Activated T-helper 1 cell treated with anti-CD3 and anti-CD28 coated beads, Interleukin-2, amount 50 U/mL, for 16 hours (primary cell): ENCODE results near the gene POLR2A.
"Not testable (repeated sequence)": the region's sequence is repeated elsewhere in the genome, so short reads cannot be mapped to it uniquely, and the experiment has no call there.

Experiments
- DNase-seq, 2 donors: peaks; one replicate each; pipeline ENCODE4 v3.0.0-alpha.2; 2020; ENCODE audit warnings: low read depth in 1 of 2, low spot score in 1 of 2

POLR2A gene

DNA sequence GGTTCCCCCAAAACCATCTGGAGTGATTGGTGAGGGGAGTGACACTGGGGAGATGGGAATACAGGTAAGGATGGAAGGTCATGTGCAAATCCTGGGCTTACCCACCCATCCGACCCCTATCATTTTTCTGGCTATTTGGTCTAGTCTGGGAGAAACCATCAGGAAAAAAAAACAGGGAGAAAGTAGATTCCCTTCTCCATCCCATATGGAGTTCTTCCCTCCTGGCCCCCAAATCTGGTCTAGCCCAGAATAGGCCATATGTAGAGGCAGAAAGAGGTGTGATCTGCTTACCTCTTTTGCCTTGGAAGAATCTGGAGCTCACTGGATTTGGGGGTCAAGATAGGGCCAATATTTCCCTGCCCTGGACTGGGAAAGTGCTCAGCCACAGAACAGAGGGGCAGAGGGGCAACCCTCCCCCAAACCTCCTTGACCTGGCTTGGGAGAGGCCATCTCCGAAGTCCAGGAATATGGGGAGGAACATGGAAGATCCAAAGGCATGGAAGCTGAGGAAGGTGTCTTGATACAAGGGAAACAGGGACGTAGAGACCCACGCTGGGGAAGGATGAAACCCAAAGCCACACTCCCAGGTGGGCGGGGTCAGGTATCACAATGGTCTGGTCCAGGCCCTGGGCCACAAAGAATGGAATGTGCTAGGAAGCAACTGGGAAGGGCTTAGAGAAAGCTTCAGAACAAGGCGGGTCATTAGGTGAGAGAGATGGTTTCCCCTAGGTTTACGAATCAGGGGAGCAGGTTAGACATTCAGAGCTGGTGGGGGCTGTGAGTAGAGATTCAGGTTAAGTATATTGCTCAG lies 23.1 kb upstream of the POLR2A start:
- DNase-seq = no peak

DNA sequence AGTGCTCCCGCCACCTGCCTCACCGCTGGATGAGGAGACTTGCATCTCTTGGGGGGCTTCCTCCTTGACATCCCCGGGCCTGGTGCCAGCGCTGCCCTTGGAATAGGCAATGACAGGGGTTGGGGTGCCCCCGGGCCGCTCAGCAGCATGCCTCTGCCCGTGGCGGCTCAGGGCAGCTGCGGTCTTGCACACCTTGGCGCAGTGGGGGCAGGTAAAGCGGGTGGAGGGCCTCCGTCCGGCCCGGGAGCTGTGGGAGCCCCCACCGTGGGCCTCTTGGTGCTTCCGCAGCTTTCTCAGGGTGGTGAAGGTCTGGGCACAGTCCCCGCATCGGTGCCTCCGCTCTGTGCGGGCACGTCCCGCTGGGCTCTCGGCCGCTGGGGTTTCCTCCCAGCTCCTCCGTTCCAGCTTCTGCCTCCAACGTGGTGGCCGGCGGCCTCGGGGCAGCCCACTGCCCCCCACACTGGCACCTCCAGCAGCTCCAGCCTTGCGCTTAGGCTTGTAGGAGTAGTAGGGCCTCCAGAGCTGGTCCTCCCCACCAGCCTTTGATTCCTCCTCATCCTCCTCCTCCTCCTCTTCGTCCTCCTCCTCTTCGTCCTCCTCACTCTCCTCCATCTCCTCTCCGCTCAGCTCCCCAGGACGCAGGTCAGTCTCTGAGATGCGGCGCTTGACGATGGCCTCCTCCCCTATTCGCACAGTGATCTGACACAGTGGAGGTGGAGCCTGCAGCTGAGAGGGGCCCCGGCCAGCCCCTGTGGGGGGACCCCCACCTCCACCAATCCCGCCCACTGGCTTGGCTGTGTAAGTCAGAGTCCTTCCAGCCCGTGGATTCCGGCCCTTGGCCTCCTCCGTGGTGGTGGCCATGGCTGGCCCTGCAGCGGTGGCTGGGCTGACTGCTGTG lies 21.4 kb upstream of the POLR2A start:
- DNase-seq = no peak

DNA sequence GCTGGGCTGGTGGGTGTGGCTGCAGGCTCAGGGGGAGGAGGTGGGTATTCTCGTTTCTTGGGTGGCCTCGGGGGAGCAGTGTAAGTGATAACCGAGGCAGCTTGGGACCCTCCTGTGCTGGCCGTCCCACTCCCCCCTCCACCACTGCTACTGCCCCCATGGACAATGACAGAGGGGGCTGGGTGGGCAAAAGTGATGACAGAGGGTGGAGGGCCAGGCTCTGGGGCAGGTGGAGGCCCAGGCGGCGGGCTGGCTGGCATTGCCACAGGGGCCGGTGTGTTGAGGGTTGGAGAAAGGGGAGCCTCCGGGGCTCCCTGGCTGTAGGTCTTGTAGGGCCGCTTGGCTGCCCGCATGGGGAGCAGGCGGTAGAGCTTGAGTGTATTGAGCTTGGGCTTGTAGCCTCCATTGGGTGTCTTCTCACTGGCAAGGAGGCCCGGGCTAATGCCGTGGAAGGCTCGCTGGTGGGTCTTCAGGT lies 20.8 kb upstream of the POLR2A start:
- DNase-seq = no peak

DNA sequence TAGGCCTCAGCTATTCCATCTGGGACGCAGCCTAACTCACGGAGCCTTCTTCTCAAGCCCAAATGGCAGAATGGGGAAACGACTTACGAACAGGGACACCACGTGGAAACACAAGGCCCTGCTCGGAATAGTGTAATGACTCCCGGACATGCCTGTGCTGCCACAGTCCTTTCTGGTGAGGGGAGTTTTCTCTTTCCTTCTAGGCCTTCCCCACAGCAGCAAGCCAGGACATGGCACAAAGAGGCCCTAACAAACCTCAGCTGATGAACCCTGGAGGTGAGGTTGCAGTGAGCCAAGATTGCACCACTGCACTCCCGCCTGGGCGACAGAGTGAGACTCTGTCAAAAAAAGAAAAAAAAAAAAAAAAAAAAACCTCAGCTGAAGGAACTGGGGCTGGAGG lies 20.1 kb upstream of the POLR2A start:
- no peak for DNase-seq

DNA sequence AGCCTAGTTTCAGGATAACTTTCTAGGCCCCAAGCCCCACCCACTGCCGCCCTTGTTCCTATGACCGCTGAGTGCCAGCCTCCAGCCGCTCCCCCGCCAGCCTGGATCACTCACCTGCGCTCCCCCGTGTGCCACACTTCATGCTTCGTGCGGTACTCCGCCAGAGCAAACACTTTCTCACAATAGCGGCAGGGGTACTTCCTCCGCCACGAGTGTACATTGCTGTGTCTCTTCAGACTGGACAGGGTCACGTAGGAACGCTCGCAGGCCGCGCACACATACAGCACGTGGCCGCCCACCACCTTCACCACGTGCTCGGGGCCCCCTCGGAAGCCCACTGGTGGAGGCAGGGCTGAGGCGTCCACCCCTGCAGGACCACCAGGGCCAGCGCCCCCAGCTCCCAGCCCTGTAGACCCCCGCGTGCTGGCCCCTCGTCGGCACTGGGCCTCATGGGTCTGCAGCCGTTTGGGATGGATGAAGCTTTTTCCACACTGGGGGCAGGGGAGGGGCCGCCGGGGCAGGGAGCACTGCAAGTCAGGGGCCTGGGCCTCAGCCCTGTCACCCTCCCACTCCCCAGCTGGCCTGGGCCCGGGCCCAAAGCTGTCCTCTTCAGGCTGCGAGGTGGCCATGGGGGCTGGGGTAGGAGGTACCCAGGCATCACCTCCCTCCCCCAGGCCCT lies 18.4 kb upstream of the POLR2A start:
- DNase-seq = no peak

DNA sequence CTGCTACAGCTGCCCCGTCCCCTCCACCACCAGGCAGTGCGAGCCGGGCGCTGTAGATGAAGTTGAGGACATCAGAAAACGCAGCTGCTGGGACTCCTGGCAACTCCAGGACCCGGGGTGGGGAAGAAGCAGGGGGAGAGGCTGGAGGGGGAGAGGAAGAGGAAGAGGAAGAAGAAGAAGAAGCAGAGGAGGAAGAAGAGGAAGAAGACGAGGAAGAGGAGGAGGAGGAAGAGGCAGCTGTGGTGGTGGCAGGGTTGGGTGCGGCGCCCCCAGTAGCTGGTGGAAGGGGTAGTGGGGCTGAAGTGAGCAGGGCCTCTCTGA lies 17.9 kb upstream of the POLR2A start:
- no peak for DNase-seq

DNA sequence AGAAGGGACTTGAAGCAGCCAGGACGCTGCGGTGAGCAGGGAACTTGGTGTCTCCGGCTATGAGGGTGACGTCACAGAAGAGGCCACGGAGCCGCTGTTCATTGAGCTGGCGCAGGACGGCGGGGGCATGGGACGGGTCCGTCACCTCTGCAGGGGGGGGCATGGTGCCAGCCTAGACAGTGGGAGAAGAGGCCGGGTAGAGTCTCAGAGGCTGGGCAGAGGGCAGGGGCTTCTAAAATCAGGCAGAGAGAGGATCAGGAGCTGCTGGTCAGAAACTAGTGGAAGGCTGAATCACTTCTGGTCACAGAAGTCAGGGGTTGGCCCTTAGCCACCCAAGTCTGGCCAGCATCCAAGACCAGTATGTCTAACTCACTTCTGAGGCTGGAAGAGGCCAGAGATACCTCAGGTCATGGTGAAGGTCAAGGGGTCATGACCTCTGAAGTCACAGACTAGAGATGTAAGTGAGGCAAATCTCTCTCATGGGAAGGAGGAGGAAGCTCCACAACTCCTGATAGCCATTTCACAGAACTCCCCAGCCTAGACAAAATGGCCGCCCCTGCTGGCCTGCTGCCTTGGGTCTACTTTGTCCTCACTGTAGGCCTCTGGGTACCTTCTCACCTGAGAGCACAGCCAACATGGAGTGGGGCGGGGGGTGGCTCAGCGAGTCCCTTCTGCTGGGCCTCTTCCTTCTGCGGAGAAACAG lies 17.4 kb upstream of the POLR2A start:
- DNase-seq = no peak

DNA sequence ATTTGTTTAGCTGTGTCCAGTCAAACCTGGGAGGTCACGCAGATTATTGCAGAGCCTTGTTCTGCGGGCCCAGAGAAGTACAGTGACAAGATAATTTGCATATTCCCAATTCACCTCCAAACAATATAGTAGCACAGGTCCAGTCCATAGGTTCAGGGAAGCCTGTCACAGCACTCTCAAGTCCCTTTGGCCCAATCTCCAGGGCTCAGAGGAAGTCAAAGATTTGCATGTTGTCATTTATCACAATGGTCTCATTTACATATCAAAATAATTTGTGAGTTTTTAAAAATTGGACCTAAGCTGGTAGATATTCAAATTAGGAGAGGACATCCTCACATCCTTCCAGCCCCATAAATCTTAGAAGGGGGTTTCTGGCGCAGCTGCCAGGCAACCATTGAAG lies 16.7 kb upstream of the POLR2A start:
- no peak for DNase-seq

DNA sequence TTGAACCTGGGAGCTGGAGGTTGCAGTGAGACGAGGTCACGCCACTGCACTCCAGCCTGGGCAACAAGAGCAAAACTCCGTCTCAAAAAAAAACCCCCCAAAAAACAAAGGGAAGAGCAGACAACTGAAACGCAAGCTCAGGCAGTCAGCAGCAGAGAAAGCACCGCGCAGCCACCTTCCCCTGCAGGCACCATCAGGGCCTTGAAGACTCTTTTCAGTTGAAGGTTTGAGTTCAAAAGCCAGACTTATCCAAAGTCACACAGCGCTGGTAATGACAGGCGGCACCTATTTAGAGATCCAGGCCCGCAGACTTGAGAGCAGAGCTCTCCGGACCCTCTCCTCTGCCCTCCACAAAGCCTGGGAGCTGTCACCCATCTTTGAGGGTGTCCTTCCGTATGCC lies 15.9 kb upstream of the POLR2A start:
- DNase-seq = no peak

DNA sequence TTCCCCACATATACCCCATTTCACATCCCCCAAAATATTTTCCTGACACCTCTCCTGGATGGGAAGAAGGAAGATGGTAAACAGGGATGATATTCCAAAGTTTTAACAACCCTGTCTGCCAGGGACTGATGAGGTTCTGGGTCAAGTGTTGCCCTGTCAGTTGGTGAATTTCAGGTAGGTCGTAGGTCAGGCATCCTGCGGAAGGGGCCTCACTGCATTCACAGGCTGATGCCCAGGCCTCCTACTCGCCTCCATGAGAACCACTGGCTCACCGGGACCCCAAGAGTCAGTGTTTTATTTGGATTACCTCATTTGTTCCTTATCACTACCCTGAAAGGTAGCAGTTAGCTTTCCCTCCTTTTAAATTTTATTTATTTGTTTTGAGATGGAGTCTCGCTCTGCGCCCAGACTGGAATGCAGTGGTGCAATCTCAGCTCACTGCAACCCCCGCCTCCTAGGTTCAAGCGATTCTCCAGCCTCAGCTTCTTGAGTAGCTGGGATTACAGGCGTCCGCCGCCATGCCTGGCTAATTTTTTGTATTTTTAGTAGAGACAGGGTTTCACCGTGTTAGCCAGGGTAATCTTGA lies 15.3 kb upstream of the POLR2A start:
- no peak for DNase-seq

DNA sequence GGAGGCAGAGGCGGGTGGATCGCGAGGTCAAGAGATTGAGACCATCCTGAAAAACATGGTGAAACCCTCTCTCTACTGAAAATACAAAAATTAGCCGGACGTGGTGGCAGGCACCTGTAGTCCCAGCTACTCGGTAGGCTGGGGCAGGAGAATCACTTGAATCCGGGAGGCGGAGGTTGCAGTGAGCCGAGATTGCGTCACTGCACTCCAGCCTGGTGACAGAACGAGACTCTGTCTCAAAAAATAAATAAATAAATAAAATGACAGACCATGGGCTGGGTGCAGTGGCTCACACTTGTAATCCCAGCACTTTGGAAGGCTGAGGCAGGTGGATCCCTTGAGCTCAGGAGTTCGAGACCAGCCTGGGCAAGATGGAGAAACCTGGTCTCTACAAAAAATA lies 14.3 kb upstream of the POLR2A start:
- not testable (repeated sequence) for DNase-seq

DNA sequence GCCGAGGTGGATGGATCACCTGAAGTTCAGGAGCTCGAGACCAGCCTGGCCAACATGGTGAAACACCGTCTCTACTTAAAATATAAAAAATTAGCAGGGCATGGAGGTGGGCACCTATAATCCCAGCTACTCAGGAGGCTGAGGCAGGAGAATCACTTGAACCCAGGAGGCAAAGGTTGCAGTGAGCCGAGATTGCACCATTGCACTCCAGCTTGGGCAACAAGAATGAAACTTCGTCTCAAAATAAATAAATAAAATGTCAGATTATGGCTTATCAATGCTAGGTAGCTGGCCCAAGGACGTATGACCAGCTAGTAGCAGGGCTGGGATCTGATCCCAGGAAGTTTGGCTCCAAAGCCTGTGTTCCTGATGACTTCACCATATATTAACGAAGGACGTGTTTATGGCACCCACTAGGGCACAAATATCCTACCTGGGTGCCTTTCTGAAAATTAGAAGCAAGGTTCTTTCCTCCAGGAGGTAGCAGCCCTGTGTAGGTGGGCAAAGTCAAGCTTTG lies 13.7 kb upstream of the POLR2A start:
- not testable (repeated sequence) for DNase-seq

DNA sequence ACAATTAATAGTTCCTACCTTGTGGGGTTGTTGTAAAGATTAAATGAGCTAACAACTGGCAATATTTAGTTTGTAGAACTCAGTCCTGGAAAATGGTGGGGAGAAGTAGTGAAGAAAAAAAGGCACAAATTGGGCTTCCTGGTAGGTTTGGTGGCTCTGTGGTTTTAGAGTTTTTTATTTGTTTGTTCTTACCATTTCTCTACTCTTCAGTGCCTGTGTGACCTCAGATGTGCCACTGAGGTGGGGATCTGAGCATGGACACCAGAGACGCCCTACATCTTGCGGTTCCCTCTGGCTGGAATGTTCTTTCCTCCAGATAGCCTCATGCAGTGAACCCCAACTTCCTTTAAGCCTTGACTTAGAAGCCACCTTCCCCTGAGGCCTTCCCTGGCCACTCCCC lies 12.4 kb upstream of the POLR2A start:
- no peak for DNase-seq

DNA sequence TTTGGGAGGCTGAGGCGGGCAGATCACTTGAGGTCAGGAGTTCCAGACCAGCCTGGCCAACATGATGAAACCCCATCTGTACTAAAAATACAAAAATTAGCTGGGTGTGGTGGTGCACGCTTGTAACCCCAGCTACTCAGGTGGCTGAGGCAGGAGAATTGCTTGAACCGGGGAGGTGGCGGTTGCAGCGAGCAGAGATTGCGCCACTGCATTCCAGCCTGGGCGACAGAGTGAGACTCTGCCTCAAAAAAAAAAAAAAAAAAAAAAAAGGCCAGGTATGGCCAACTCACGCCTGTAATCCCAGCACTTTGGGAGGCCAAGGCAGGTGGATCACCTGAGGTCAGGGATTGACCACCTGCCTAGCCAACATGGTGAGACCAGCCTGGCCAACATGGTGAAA lies 9.4 kb upstream of the POLR2A start:
- DNase-seq = not testable (repeated sequence)

DNA sequence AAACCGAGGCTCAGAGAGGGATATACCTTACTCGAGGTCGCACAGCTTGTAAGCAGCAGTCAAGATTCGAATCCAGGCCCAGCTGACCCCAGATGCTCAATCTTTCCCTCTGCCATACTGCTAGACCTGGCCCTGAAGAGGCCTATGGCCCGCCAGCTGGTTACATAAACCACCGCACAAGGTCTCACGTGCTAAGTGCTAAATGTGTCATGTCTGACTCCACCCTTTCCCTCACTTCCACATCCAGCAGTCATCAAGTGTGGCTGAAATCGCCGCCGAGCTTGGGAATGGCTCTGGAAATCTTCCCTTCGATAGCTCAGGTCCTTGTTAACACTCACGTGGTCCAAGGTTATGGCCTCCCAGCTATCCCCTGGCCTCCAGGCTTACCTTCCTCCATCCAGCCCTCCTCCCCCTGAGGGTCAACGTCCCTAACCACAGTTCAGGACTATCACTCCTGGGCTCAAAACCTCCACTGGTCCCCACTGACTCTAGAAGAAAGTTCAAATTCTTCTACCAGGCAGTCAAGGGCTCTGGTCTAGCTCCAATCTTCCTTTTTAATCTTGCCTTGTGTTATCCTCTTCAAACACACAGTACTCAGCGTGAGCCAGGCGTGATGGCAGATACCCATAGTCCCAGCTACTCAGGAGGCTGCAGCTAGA lies 8.3 kb upstream of the POLR2A start:
- DNase-seq = no peak

DNA sequence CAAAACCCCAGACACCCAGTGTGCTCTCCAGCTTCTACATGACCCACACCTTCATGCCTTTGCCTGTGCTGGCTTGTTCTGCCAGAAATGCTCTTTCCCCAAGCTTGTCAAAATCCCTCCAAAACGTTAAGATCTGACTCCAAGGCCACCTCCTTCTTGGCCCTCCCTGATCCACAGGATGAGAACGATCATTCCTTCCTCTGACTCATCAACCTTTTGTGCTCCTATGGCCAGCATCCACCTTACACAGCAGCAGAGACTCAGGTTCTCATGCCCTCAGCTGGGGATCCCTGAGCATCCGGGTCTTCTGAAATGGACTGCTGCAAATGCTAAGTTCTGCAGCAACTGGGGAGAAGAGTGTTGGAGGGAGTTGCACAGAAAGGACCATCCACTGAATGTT lies 7.7 kb upstream of the POLR2A start:
- DNase-seq = no peak

DNA sequence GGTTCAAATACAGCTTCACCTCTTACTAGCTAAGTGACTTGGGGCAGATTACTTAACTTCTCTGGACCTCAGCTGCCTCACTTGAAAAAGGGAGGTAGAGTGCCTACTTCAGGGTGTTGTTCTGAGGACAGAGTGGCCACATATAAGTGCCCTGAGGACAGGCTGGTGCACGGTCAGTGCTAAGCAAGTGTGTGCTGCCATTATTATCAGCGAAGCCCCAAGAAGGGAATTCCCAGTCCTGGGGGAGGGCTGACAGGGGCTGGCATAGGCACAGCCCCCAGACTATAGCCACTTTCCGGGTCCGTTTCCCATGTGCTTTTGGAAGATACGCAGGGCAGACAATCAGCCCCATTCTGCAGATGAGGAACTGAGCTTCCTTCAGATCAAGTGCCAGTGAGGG lies 7.2 kb upstream of the POLR2A start:
- DNase-seq = no peak

DNA sequence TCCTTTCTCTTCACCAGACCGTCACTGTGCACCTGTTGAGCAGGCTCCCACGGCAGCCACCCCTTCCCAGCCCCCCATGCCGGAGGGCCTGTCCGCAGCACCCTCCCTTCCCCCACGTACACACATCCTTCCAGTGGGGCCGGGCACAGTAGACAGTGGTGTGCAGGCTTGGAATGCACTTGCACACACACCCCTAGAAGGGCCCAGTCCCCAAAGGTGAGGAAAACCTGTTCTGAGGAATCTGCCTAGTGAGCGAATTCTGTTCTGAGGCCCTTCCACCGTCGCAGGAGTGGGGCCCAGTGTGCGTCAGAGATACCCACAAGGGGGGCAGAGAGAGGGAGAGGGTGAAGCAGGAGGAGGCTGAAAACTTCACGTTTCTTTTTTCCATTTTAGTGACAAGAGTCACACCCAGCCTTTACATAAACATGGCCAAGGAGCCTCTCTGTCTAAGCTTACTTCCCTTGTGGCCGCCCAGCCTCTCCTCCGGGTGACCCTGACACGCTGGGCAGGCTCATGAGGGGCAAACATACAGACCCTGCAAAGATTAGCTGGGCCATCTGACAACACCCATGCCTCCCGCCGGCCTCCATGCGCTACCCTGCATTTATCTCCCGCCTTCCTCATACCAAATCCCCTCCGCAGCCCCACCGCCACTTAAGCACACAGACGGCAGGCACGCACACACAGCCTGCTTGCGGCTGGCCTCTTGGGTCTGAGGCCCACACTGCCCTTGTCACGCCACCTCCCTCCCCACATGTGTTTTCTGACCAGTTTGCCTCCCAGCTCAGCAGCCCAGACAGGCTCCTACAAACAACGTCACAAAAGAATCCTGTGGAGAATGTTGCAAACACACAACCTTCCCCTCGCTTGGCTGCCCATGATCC lies 6.5 kb upstream of the POLR2A start:
- no peak for DNase-seq
